CD4-positive, alpha-beta T cell treated with Interleukin-15 for 4 hours (primary cell): ENCODE data around the gene PCAT7.
"Not testable (repeated sequence)": the region's sequence is repeated elsewhere in the genome, so short reads cannot be mapped to it uniquely, and the experiment has no call there.

Experiments used
- DNase-seq: peaks from one replicate; pipeline ENCODE4 v3.0.0-alpha.2; 2020; ENCODE audit warnings: low spot score

Gene PCAT7

GRCh38 chr9:94563548-94563947 is 8.7 kb downstream of the PCAT7 start:
- DNase-seq: no peak

- DNase-seq: not testable (repeated sequence)
Measured at GRCh38 chr9:94564279-94564678, 9.4 kb downstream of the PCAT7 start.

GRCh38 chr9:94566550-94566949 is 11.7 kb downstream of the PCAT7 start:
- DNase-seq: no peak

- DNase-seq: no peak
Measured at GRCh38 chr9:94567271-94567670, 12.4 kb downstream of the PCAT7 start.

- DNase-seq: no peak
Measured at GRCh38 chr9:94568250-94568889, 13.5 kb downstream of the PCAT7 start.

- DNase-seq: no peak
Measured at GRCh38 chr9:94568972-94569712, 14.3 kb downstream of the PCAT7 start.

GRCh38 chr9:94576131-94576530 is 21.2 kb downstream of the PCAT7 start:
- DNase-seq: no peak

- DNase-seq: no peak
Measured at GRCh38 chr9:94577036-94577435, 22.2 kb downstream of the PCAT7 start.

- DNase-seq: no peak
Measured at GRCh38 chr9:94577571-94577970, 22.7 kb downstream of the PCAT7 start.

GRCh38 chr9:94581728-94582127 is 26.8 kb downstream of the PCAT7 start:
- no peak for DNase-seq

- DNase-seq: peak; percentile 6
Measured at GRCh38 chr9:94584555-94584954, 29.7 kb downstream of the PCAT7 start.

GRCh38 chr9:94586316-94586715 is 31.4 kb downstream of the PCAT7 start:
- DNase-seq: no peak

GRCh38 chr9:94586814-94587213 is 31.9 kb downstream of the PCAT7 start:
- no peak for DNase-seq

GRCh38 chr9:94588681-94589080 is 33.8 kb downstream of the PCAT7 start:
- no peak for DNase-seq

GRCh38 chr9:94591046-94591545 is 36.2 kb downstream of the PCAT7 start:
- not testable (repeated sequence) for DNase-seq

- DNase-seq: no peak
Measured at GRCh38 chr9:94591876-94592275, 37.0 kb downstream of the PCAT7 start.

- not testable (repeated sequence) for DNase-seq
Measured at GRCh38 chr9:94592683-94593082, 37.8 kb downstream of the PCAT7 start.

- DNase-seq: no peak
Measured at GRCh38 chr9:94593459-94594345, 38.8 kb downstream of the PCAT7 start, which contains the start of gene FBP2. Gene FBP2, minus strand, starts transcription at chr9:94593824. Its CDS starts 98 bp downstream, at chr9:94593726.

- DNase-seq: no peak
Measured at GRCh38 chr9:94599102-94599501, 44.2 kb downstream of the PCAT7 start.

- no peak for DNase-seq
Measured at GRCh38 chr9:94600258-94600657, 45.4 kb downstream of the PCAT7 start.

GRCh38 chr9:94600715-94601114 is 45.8 kb downstream of the PCAT7 start:
- no peak for DNase-seq

GRCh38 chr9:94602666-94603065 is 47.8 kb downstream of the PCAT7 start:
- no peak for DNase-seq
